ENCODE data around the gene PPP2R2C.

The PPP2R2C gene

DNA sequence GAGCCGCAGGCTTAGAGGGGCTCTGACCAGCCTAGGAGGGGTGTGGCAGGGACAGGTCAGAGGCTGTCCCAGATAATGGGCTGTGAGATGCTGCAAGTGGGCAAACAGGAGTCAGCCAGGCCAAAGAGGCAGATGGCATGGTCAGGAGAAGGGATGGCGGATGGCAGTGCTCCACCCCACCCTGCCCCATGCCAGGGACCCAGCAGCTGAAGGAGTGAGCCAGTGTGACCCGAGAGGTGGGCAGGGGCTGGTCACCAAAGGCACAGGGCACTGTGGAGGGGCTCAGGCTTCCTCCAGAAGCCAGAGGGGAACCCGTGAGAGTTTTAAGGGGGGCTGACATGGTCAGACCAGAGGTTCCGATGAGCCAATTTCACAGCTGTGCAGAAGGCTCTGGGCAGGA lies 105.8 kb downstream of the PPP2R2C start:
- TF ChIP-seq, protein P1, sequence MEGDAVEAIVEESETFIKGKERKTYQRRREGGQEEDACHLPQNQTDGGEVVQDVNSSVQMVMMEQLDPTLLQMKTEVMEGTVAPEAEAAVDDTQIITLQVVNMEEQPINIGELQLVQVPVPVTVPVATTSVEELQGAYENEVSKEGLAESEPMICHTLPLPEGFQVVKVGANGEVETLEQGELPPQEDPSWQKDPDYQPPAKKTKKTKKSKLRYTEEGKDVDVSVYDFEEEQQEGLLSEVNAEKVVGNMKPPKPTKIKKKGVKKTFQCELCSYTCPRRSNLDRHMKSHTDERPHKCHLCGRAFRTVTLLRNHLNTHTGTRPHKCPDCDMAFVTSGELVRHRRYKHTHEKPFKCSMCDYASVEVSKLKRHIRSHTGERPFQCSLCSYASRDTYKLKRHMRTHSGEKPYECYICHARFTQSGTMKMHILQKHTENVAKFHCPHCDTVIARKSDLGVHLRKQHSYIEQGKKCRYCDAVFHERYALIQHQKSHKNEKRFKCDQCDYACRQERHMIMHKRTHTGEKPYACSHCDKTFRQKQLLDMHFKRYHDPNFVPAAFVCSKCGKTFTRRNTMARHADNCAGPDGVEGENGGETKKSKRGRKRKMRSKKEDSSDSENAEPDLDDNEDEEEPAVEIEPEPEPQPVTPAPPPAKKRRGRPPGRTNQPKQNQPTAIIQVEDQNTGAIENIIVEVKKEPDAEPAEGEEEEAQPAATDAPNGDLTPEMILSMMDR (conservative IDR thresholded peaks at IDR 0.05; ENCODE audit: low read depth, low read length) = no peak
- DNase-seq (ENCODE audit: low read depth) = no peak
- H3K4me3 ChIP-seq (ENCODE audit: low read depth, low read length) = no peak overlapping the region

DNA sequence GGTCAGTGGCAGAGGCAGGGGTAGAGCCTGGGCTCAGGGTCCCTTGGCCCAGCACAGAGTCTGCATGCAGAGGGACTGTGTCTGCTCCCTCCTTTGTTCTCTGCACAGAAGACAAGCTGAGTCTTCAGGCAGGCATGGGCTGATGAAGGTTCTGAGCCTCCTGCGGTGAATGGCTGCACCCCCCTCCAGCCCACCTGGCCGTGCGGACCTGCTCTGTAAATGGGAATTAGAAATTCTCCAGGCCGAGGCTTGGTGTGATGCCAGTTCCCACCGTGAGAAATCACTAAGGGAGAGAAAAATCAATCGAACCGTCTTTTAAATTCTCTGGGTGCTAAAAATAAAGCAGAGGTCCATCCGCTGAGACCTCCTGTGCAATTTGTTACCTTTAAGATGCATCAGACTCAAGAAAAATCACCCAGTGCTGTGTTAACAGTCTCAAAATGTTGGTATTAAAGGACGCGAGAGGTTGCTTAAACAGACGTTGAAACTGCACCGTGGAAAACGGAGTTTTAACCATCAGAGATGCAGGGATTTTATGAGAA lies 106.8 kb downstream of the PPP2R2C start:
- no peak overlapping the region for H3K4me3 ChIP-seq (ENCODE audit: low read depth, low read length)
- no peak for DNase-seq (ENCODE audit: low read depth)
- TF ChIP-seq, protein P1 (conservative IDR thresholded peaks at IDR 0.05; ENCODE audit: low read depth, low read length) = no peak

DNA sequence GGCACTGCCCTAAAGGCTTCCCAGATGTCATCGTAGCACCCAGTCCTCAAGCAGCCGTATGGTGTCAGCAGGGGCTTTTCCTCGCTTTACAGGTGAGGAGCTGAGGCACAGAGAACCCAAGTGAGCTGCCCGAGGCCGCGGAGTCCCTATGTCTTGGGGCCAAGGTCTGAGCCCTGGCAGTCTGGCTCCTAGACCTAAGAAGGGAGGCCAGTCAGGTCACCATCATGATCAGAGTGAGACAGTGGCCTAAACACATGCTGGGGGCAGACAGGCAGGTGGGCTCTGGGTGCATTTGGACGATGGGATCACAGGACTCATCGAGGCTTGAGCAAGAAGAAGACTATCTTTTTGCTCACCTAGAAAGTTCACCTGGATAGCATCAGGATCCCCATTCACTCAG lies 107.8 kb downstream of the PPP2R2C start:
- DNase-seq (ENCODE audit: low read depth) = no peak
- TF ChIP-seq, protein P1 (conservative IDR thresholded peaks at IDR 0.05; ENCODE audit: low read depth, low read length) = no peak
- H3K4me3 ChIP-seq (ENCODE audit: low read depth, low read length) = no peak overlapping the region

- H3K4me3 ChIP-seq (ENCODE audit: low read depth, low read length) = no peak overlapping the region
- no peak for DNase-seq (ENCODE audit: low read depth)
- TF ChIP-seq, protein P1 (conservative IDR thresholded peaks at IDR 0.05; ENCODE audit: low read depth, low read length) = no peak
Observed at GRCh38 chr4:6364146-6364545, 108.3 kb downstream of the PPP2R2C start.

- TF ChIP-seq, protein P1 (conservative IDR thresholded peaks at IDR 0.05; ENCODE audit: low read depth, low read length) = no peak
- H3K4me3 ChIP-seq (ENCODE audit: low read depth, low read length) = no peak overlapping the region
- DNase-seq (ENCODE audit: low read depth) = peak; percentile 33
Observed at GRCh38 chr4:6362896-6363295, 109.5 kb downstream of the PPP2R2C start.

- DNase-seq (ENCODE audit: low read depth) = no peak
- H3K4me3 ChIP-seq (ENCODE audit: low read depth, low read length) = no peak overlapping the region
- TF ChIP-seq, protein P1 (conservative IDR thresholded peaks at IDR 0.05; ENCODE audit: low read depth, low read length) = no peak
Observed at GRCh38 chr4:6362243-6362885, 110.0 kb downstream of the PPP2R2C start.
